ENCODE results near the gene SERPINB13.

Gene SERPINB13

GRCh38 chr18:63586431-63586830 lies 712 bp upstream of the SERPINB13 start:
- no peak overlapping the region for H2AFZ ChIP-seq (ENCODE audit: low read depth, low read length)
- H3K36me3 ChIP-seq (ENCODE audit: insufficient read depth, low read length): no peaks in the 10 kb centered on the region
- DNase-seq: no peak
- H3K4me2 ChIP-seq (ENCODE audit: insufficient read depth, low read length): no peak overlapping the region
- TF ChIP-seq CTCF (IDR thresholded peaks at IDR 0.05; ENCODE audit: borderline replicate concordance, extremely low read depth, low read length, poor library complexity, severe bottlenecking) (no peak), EZH2 (IDR thresholded peaks at IDR 0.05; ENCODE audit: borderline replicate concordance, low read depth, low read length, severe bottlenecking) (no peak)
- no peaks in the 10 kb centered on the region for H3K4me1 ChIP-seq (ENCODE audit: insufficient read depth, low read length)
- no peaks in the 10 kb centered on the region for H4K20me1 ChIP-seq (ENCODE audit: insufficient read depth, low read length)
- peaks cover 3% of the 10 kb centered on the region for H3K27me3 ChIP-seq (ENCODE audit: insufficient read depth, low read length, poor library complexity)
- no peak overlapping the region for H3K4me3 ChIP-seq (ENCODE audit: low read depth in 1 of 2, low read length in 2 of 2)
- no peak overlapping the region for H3K9ac ChIP-seq (ENCODE audit: low read depth, low read length)
- H3K79me2 ChIP-seq (ENCODE audit: insufficient read depth, low read length): no peaks in the 10 kb centered on the region
- H3K9me3 ChIP-seq (ENCODE audit: insufficient read depth, low read length, severe bottlenecking): no peaks in the 10 kb centered on the region
- ATAC-seq (ENCODE audit: insufficient read depth, low read depth): no peak
- no peak overlapping the region for H3K27ac ChIP-seq (ENCODE audit: low read length)

- H3K27me3 ChIP-seq (ENCODE audit: insufficient read depth, low read length, poor library complexity): peaks cover 3% of the 10 kb centered on the region
These were observed 1.8 kb downstream of the SERPINB13 start for GRCh38 chr18:63588909-63589308.

GRCh38 chr18:63590373-63590772 lies 3.2 kb downstream of the SERPINB13 start:
- no peak overlapping the region for H2AFZ ChIP-seq (ENCODE audit: low read depth, low read length)
- no peaks in the 10 kb centered on the region for H3K79me2 ChIP-seq (ENCODE audit: insufficient read depth, low read length)
- no peaks in the 10 kb centered on the region for H3K9me3 ChIP-seq (ENCODE audit: insufficient read depth, low read length, severe bottlenecking)
- no peak overlapping the region for H3K9ac ChIP-seq (ENCODE audit: low read depth, low read length)
- H3K27ac ChIP-seq (ENCODE audit: low read length): no peak overlapping the region
- no peaks in the 10 kb centered on the region for H4K20me1 ChIP-seq (ENCODE audit: insufficient read depth, low read length)
- H3K4me1 ChIP-seq (ENCODE audit: insufficient read depth, low read length): no peaks in the 10 kb centered on the region
- no peak for TF ChIP-seq EZH2 (IDR thresholded peaks at IDR 0.05; ENCODE audit: borderline replicate concordance, low read depth, low read length, severe bottlenecking)
- no peak for TF ChIP-seq CTCF (IDR thresholded peaks at IDR 0.05; ENCODE audit: borderline replicate concordance, extremely low read depth, low read length, poor library complexity, severe bottlenecking)
- H3K27me3 ChIP-seq (ENCODE audit: insufficient read depth, low read length, poor library complexity): peaks cover 3% of the 10 kb centered on the region
- H3K36me3 ChIP-seq (ENCODE audit: insufficient read depth, low read length): no peaks in the 10 kb centered on the region
- no peak overlapping the region for H3K4me2 ChIP-seq (ENCODE audit: insufficient read depth, low read length)
- H3K4me3 ChIP-seq (ENCODE audit: low read depth in 1 of 2, low read length in 2 of 2): no peak overlapping the region
- ATAC-seq (ENCODE audit: insufficient read depth, low read depth): no peak
- no peak for DNase-seq

More at GRCh38 chr18:63588909-63589308, 1.8 kb downstream of the SERPINB13 start:
- no peak for TF ChIP-seq CTCF (IDR thresholded peaks at IDR 0.05; ENCODE audit: borderline replicate concordance, extremely low read depth, low read length, poor library complexity, severe bottlenecking)
- no peak for TF ChIP-seq EZH2 (IDR thresholded peaks at IDR 0.05; ENCODE audit: borderline replicate concordance, low read depth, low read length, severe bottlenecking)
- Histone ChIP-seq H3K27ac (ENCODE audit: low read length) (no peak overlapping the region), H3K9ac (ENCODE audit: low read depth, low read length) (no peak overlapping the region), H3K4me3 (ENCODE audit: low read depth in 1 of 2, low read length in 2 of 2) (no peak overlapping the region), H3K36me3 (ENCODE audit: insufficient read depth, low read length) (no peaks in the 10 kb centered on the region), H3K4me1 (ENCODE audit: insufficient read depth, low read length) (no peaks in the 10 kb centered on the region), H3K4me2 (ENCODE audit: insufficient read depth, low read length) (no peak overlapping the region), H3K79me2 (ENCODE audit: insufficient read depth, low read length) (no peaks in the 10 kb centered on the region), H2AFZ (ENCODE audit: low read depth, low read length) (no peak overlapping the region), H4K20me1 (ENCODE audit: insufficient read depth, low read length) (no peaks in the 10 kb centered on the region), H3K9me3 (ENCODE audit: insufficient read depth, low read length, severe bottlenecking) (no peaks in the 10 kb centered on the region)
- DNase-seq (no peak), ATAC-seq (ENCODE audit: insufficient read depth, low read depth) (no peak)

All from DND-41 (cell line).